A673 (cell line): ENCODE measurements around the gene ARFIP1. TPM values are rescaled to one million over a fixed set of nuclear protein-coding genes. Genes with fewer than 3 reads are reported as not detected.

Experiments
- BruUV-seq: library from RNA; stranded (reverse); fragments of 400-500 nt; replicated peaks from 2 replicates; lab custom pipeline; 2021; lab: Mats Ljungman, UMichigan
- CTCF ChIA-PET: fragments of 300-600 bp; sonication (Branson Sonifier 250); formaldehyde crosslinking; loops from one replicate; lab custom pipeline; 2022; ENCODE audit warnings: antibody characterized with exemption; lab: Charles Lee
- POLR2A ChIA-PET: fragments of 300-600 bp; sonication (Branson Sonifier 250); formaldehyde crosslinking; loops from one replicate; lab custom pipeline; 2022; ENCODE audit warnings: antibody characterized with exemption; ENCODE audit not compliant: low non-redundant PET; lab: Charles Lee
- DNase-seq: peaks from one replicate; pipeline ENCODE4 v3.0.0-alpha.2; 2015; ENCODE audit warnings: low spot score
- H3K27ac ChIP-seq: fragments of 200-600 bp; sonication (generic); 2 replicates; pipeline ENCODE4 v1.5.1; 2016; ENCODE audit warnings: mixed run types, low read depth, mild to moderate bottlenecking, mixed read lengths, antibody characterized with exemption, low read length; ENCODE audit not compliant: poor library complexity, severe bottlenecking
- H3K27me3 ChIP-seq: fragments of 200-600 bp; sonication (generic); replicated peaks from 2 replicates; pipeline ENCODE4 v1.6.1; 2017; ENCODE audit warnings: mixed run types, low read depth, mild to moderate bottlenecking, mixed read lengths, antibody characterized with exemption, low read length; ENCODE audit not compliant: insufficient read depth, poor library complexity
- H3K36me3 ChIP-seq: fragments of 200-600 bp; sonication (generic); 2 replicates; pipeline ENCODE4 v1.6.1; 2016; ENCODE audit warnings: mixed run types, mild to moderate bottlenecking, mixed read lengths, antibody characterized with exemption, low read length; ENCODE audit not compliant: insufficient read depth, poor library complexity, severe bottlenecking
- H3K4me1 ChIP-seq: fragments of 200-600 bp; sonication (generic); 2 replicates; pipeline ENCODE4 v1.6.1; 2017; ENCODE audit warnings: mixed run types, mild to moderate bottlenecking, mixed read lengths, antibody characterized with exemption, low read length; ENCODE audit not compliant: insufficient read depth, poor library complexity, severe bottlenecking
- H3K4me3 ChIP-seq: fragments of 200-600 bp; sonication (generic); 2 replicates; pipeline ENCODE4 v1.5.1; 2016; ENCODE audit warnings: low read depth, mixed run types, mild to moderate bottlenecking, mixed read lengths, low read length; ENCODE audit not compliant: poor library complexity, severe bottlenecking
- H3K9me3 ChIP-seq: fragments of 200-600 bp; sonication (generic); 2 replicates; pipeline ENCODE4 v1.6.1; 2016; ENCODE audit warnings: mixed run types, low read depth, mild to moderate bottlenecking, mixed read lengths, antibody characterized with exemption, low read length; ENCODE audit not compliant: poor library complexity, severe bottlenecking
- EZH2 ChIP-seq: fragments of 200-600 bp; sonication (generic); IDR thresholded peaks from 2 replicates; pipeline ENCODE4 v1.6.1; 2017; ENCODE audit warnings: borderline replicate concordance, low read depth, mild to moderate bottlenecking, mixed read lengths, antibody characterized with exemption, low read length; ENCODE audit not compliant: poor library complexity, severe bottlenecking
- intact Hi-C: fragments of 100-400 bp; cut with micrococcal nuclease; formaldehyde crosslinking; loops from one replicate; pipeline ENCODE4 v1.10.0; 2022; ENCODE audit not compliant: unreplicated experiment
- total RNA-seq: library from RNA; stranded (reverse); gene quantifications from 2 replicates; pipeline ENCODE4 v1.2.3, GENCODE V29; 2021
- TF ChIP-seq, protein P1 (sequence below): fragments of 300-800, 200-600 bp; sonication (generic); conservative IDR thresholded peaks from 2 replicates; pipeline ENCODE4 v1.5.1; 2017; ENCODE audit warnings: low read depth, mild to moderate bottlenecking, antibody characterized with exemption, low read length, moderate library complexity, mixed read lengths

ARFIP1 gene
- total RNA-seq, 1 experiment from 2014 or later, result 30.4 TPM

DNA sequence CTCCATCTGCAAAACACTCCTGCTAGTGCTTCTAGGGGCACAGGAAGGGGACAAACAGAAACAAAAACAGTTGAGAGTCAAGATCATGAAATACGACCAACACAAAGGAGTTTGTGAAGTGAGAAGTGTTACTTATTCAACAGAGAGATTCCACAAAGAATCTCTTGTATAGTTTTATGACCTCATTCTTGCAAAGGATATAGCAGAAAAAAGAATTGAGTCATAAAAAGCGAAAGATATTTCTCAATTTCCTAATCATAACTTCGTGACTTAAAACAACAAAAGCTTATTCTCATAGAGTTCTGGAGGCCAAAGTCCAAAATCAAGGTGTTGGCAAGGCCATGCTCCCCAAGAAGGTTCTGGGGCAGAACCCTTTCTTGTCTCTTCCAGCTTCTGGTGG, 40.9 kb upstream of the ARFIP1 start:
- DNase-seq, result no peak
- no peaks in the 10 kb centered on the region for H3K4me1 ChIP-seq
- BruUV-seq, result no TSS peak
- intact Hi-C loops, result loop anchor here (5.0 kb wide), 2 partner anchors 287 to 332 kb away; no protein-coding TSS in a partner anchor
- no peaks in the 10 kb centered on the region for H3K9me3 ChIP-seq
- H3K36me3 ChIP-seq, result no peaks in the 10 kb centered on the region
- no peak overlapping the region for H3K4me3 ChIP-seq
- POLR2A ChIA-PET, result no interaction called here
- TF ChIP-seq, protein P1, sequence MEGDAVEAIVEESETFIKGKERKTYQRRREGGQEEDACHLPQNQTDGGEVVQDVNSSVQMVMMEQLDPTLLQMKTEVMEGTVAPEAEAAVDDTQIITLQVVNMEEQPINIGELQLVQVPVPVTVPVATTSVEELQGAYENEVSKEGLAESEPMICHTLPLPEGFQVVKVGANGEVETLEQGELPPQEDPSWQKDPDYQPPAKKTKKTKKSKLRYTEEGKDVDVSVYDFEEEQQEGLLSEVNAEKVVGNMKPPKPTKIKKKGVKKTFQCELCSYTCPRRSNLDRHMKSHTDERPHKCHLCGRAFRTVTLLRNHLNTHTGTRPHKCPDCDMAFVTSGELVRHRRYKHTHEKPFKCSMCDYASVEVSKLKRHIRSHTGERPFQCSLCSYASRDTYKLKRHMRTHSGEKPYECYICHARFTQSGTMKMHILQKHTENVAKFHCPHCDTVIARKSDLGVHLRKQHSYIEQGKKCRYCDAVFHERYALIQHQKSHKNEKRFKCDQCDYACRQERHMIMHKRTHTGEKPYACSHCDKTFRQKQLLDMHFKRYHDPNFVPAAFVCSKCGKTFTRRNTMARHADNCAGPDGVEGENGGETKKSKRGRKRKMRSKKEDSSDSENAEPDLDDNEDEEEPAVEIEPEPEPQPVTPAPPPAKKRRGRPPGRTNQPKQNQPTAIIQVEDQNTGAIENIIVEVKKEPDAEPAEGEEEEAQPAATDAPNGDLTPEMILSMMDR, result no peak
- no peak for TF ChIP-seq EZH2
- no peaks in the 10 kb centered on the region for H3K27me3 ChIP-seq
- CTCF ChIA-PET, result no interaction called here
- H3K27ac ChIP-seq, result no peak overlapping the region

DNA sequence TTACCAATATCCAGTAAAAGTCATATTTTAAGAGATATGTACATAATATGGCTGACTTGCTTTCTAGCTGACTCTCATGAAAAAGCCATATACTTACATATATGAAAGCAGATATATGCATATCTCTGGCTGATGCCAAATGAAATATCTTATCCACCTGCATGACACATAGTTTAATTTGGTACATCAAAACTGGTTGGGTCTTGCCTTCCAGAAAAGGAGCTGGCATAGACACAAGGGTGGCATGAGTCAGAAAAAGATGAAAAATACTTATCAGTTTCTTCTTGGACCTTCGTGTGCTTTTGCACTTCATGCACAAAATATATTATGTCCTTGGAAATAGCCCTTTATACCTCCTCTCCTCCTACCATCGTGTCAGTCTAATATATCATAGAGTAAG, 32.3 kb upstream of the ARFIP1 start:
- intact Hi-C loops, result no loop called here
- ChIA-PET CTCF (no interaction called here), POLR2A (no interaction called here)
- Histone ChIP-seq H3K4me1 (no peaks in the 10 kb centered on the region), H3K27me3 (no peaks in the 10 kb centered on the region), H3K27ac (no peak overlapping the region), H3K9me3 (no peaks in the 10 kb centered on the region), H3K4me3 (no peak overlapping the region), H3K36me3 (no peaks in the 10 kb centered on the region)
- no TSS peak for BruUV-seq
- DNase-seq, result no peak
- TF ChIP-seq EZH2, result no peak
- TF ChIP-seq, protein P1, result no peak

DNA sequence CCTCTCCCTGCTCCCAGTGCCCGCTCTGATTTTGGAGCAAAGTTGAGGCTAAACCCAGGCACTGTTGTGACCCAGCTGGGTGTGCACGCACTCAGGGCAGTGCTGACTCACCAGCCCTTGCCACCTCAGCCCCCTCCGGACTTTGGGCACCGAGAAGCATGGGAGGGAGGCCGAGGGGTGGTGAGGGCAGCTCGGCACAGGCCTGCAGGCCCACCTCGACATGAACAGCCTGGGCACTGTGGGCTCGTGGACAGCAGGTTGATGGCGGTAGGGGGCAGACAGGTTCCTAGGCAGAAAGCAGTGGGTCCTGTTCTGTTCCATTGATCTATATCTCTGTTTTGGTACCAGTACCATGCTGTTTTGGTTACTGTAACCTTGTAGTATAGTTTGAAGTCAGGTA, 31.1 kb upstream of the ARFIP1 start:
- H3K27me3 ChIP-seq, result no peaks in the 10 kb centered on the region
- no peak for DNase-seq
- no TSS peak for BruUV-seq
- H3K4me1 ChIP-seq, result no peaks in the 10 kb centered on the region
- no peaks in the 10 kb centered on the region for H3K9me3 ChIP-seq
- POLR2A ChIA-PET, result no interaction called here
- H3K27ac ChIP-seq, result no peak overlapping the region
- TF ChIP-seq, protein P1, result no peak
- no peak for TF ChIP-seq EZH2
- H3K36me3 ChIP-seq, result no peaks in the 10 kb centered on the region
- intact Hi-C loops, result no loop called here
- CTCF ChIA-PET, result no interaction called here
- no peak overlapping the region for H3K4me3 ChIP-seq
